ENCODE data around the gene COX17.

The COX17 gene

DNA sequence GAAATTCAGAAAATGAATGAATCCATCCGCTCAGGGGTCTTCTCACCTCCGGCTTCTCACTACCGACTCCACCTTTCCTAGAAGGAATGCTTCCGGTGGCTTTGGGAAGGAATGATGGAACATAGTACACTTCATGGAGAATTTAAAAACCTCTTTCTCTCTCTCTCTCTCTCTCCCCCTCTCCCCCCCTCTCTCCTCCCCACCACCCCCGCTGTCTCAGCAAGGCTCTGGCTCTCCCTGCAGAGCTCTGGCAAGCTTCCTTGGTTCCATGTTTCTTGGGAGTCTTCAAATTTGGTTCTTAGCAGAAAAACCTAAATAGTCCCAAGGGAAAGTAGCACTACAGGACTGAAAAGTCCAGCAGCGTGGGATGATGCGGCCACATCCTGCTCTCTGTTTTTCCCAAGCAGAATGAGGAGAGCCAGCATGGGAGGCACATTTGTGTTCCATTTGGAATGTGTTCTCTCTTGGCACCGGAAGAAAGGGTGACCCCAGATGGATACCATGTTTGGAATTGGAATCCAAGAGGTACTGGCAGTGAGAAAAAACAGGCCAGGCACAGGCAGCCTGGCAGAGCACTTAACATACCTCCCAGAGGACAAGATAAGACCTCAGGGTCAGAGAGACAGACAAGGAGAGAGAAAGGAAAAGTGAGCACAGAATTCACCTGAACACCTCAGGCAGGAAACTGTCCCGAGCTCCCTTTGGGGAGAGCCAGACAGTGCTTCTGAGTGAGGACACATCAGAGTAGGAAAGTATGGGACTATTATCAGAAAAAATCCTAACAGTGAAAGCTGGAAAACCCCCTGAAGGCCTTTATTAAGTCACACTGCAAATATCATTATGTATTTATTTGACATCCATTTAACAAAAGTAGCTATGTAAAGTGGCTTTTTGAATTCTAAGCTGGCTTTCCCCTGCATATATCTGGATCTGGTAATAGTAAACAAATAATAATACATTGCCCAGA is 16.4 kb downstream of the COX17 start, which contains the start of gene POPDC2:
Gene POPDC2 (minus strand): TSS at position 116 of the 967 bp plus-strand sequence. CDS start 166 bp downstream, outside the sequence.
- no peaks in the 10 kb centered on the region for H3K4me1 Mint-ChIP-seq
- peaks cover 6% of the 10 kb centered on the region for H3K36me3 Mint-ChIP-seq

DNA sequence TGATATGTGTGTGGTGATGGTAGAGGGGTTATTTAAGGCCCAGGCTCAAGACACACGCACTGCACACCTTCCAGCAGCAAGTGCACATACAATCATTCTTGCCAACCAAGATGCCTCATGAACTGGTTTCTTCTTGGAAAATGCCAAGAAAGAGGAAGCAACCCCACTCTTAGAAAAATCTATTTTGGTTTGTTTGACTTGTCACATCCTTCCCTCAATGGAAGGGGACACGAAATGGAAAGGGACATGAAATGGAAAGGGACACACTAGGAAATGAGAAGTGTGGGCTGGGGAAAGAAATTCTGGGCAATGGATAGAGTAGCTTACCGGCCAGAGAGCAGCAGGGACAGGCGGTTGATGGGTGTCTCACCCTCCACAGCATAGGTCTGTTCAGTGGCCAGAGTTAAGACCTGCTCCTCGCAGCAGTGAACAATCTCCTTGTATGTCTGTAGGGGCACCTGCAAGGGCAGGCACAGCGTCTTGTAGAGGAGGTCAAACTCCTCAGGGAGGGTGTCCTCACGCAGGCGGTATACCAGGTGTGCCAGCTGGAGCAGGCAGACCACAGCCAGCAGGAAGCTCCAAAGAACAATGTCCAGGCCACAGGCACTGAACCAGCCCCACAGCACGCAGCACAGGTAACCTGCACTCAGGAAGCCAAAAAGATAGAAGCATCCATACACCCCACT is 17.5 kb downstream of the COX17 start:
- H3K4me3 Mint-ChIP-seq: no peak overlapping the region
- H3K27me3 Mint-ChIP-seq: no peaks in the 10 kb centered on the region
- no peaks in the 10 kb centered on the region for H3K4me1 Mint-ChIP-seq
- no peak overlapping the region for H3K27ac Mint-ChIP-seq
- H3K9me3 Mint-ChIP-seq: no peaks in the 10 kb centered on the region
- peaks cover 6% of the 10 kb centered on the region for H3K36me3 Mint-ChIP-seq

More for the DNA sequence above, 16.4 kb downstream of the COX17 start, which contains the start of gene POPDC2:
- Mint-ChIP-seq H3K27ac (no peak within 1 kb of the TSS), H3K4me3 (no peak within 1 kb of the TSS), H3K9me3 (no peaks in the 10 kb centered on the region), H3K27me3 (no peaks in the 10 kb centered on the region)

DNA sequence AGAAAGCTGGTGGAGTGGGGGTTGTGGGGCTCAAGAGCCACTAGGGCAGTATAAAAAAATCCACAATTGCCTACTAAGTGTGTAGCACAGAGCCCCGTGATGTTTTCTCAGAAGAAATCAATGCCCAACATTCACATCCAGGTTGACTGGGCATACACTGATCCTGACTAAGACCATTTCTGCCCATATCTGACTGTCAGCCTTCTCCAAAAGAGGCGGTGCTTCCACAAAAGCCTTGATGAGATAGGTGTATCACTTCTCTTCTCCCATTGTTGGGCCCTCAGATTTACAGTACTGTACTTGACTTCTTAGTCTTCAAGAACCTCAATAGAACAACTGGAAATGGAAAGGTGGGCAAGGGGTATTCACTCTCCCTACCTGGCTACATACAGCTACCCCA is 18.2 kb downstream of the COX17 start:
- H3K27me3 Mint-ChIP-seq: no peaks in the 10 kb centered on the region
- no peaks in the 10 kb centered on the region for H3K4me1 Mint-ChIP-seq
- H3K4me3 Mint-ChIP-seq: no peak overlapping the region
- H3K27ac Mint-ChIP-seq: no peak overlapping the region
- peaks cover 6% of the 10 kb centered on the region for H3K36me3 Mint-ChIP-seq
- H3K9me3 Mint-ChIP-seq: no peaks in the 10 kb centered on the region

DNA sequence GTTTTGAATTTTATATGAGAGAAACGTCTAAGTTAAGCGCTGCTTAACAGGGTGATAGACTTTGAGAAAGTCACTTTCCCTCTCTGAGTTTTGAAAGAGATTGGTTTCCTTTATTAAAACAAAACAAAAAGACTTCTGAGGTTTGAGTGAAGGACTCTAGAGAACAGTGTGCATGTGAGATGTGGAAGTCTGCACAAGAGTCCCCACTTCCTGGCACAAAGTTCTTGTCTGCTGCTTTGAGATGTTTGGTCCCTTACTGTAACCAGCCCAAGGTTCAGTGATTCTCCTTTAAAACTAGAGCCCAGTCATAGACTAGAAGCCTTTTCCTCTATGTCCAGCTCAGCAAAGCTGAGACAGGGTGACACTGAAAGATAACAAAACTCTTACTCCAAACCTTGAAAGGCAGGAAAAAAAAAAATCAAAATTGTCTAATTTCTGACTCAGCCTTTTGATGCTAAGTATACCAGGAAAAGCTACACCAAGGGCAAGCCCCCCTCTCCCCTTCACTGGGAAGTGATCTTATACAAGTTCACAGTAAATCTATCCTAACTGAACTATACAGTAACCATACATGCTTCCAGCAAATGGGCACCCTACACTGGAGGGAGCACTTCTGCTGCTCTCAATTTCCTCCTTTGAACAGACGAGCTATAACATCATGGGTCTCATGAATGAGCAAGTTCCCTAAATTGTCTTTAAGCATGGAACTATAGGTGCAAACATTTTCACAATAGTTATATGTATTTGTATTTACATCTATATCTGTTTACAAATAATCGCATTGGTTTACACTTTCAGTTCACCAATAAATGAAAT is 19.1 kb downstream of the COX17 start:
- Mint-ChIP-seq H3K4me3 (no peak overlapping the region), H3K27ac (no peak overlapping the region), H3K36me3 (peaks cover 5% of the 10 kb centered on the region), H3K4me1 (no peaks in the 10 kb centered on the region), H3K27me3 (no peaks in the 10 kb centered on the region), H3K9me3 (no peaks in the 10 kb centered on the region)

DNA sequence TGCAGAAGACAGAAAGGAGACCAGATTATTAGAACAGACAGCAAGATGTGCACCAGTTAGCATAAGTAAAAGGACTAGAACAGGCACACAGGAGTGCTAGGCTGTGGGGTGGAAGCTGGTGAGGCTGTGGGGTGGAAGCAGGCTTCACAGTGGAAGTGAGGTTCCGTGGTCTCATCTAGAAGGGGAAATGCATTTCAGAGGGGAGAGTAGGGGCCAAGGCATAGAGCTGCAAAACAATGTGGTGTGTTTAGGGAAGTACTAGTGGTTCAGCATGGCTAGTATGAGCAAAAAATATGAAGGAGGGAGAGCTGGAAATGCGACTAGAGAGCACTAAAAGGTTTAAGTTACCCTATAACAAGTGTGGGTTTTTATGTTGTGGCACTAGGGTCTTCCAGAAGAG is 23.3 kb downstream of the COX17 start:
- H3K4me1 Mint-ChIP-seq: no peaks in the 10 kb centered on the region
- no peaks in the 10 kb centered on the region for H3K27me3 Mint-ChIP-seq
- H3K36me3 Mint-ChIP-seq: peaks cover 16% of the 10 kb centered on the region
- no peak overlapping the region for H3K4me3 Mint-ChIP-seq
- no peak overlapping the region for H3K27ac Mint-ChIP-seq
- no peaks in the 10 kb centered on the region for H3K9me3 Mint-ChIP-seq

DNA sequence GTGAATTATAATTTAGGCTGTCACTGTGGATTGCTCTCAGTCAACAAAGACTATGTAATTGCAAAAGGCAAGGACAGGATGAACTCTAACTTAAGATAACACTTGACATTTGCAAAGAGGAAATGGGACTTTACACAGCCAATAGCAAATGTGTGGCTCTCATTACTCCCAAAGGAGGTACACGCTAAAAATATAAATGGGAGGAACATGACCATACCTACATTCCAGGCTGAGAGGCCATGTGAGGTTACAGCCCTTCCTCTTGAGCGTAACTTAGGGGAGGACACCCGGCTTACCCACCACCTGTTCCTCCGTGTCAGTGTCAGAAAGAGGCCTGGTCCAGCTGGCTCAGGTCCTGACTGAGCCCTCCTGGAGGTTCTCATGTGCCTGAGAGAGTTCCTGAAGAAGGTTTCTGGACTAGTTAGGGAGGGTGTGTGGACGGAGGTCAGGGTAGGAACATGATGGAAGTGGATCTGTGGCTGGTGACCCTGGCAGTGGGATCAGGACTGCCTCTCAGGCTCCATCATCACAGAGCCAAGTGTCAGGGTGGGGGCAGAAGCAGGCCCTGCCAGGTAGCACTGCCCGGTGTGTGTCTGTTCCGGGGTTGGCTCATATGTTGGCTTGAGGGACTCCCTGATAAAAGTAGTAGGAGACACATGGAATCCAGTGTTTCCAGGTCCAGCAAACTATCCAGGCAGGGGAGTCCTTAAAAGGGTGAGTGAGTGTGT is 24.7 kb downstream of the COX17 start:
- Mint-ChIP-seq H3K9me3 (no peaks in the 10 kb centered on the region), H3K27me3 (no peaks in the 10 kb centered on the region), H3K4me3 (no peak overlapping the region), H3K27ac (no peak overlapping the region), H3K4me1 (no peaks in the 10 kb centered on the region), H3K36me3 (peaks cover 18% of the 10 kb centered on the region)

DNA sequence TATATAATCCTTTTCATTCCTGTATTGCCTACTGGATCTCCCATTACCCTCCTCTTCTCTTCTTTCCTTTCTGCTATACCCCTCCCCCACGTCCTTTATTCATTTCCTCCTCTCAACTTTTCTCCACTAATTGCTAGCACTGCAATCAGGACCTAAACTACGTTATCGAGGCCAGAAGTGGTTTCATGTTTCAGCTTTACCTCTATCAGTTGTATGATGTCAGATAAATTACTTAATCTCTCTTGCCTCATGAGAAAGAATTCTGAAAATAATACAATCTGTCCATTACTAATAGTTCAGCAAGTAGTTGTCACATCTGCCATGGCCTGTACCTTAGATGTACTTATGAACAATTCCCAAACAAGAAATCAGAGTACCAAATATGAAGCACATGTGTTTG is 27.4 kb downstream of the COX17 start:
- no peak overlapping the region for H3K27ac Mint-ChIP-seq
- H3K9me3 Mint-ChIP-seq: no peaks in the 10 kb centered on the region
- peaks cover 23% of the 10 kb centered on the region for H3K36me3 Mint-ChIP-seq
- H3K27me3 Mint-ChIP-seq: no peaks in the 10 kb centered on the region
- H3K4me3 Mint-ChIP-seq: no peak overlapping the region
- H3K4me1 Mint-ChIP-seq: no peaks in the 10 kb centered on the region

DNA sequence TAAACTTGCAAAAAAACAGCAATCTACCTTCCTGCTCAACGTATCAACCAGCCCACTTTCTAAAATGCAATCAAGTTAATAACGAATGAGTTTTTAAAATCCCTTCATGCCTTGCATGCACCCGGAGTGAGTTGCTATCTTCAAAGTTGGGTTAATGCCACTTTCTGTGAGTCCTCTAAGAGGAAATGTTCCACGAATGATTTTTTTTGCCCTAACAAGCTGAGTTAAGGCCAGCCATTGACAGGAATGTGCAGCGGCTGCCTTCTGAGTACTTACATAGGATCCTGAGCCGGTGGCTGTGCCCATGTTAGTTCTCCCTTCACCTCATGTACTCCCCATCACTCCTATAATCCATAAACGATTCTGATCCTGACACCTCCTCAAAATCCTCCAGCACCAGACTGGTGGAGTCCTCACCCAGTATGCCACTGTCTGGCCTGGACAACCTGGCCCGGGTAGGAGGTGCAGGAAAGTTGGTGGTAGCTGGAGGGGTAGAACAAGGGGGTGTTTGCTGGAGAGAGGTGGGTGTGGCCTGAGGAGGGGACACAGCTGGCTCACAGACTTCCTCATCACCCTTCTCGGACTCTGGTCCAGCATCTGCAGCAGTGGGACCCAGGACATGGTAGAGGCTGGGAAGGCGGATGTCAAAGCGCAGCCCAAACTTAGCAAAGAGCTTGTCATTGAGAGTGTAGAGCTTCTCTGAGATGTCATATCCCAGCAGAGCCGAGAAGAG is 29.2 kb downstream of the COX17 start:
- Mint-ChIP-seq H3K27ac (no peak overlapping the region), H3K4me1 (no peaks in the 10 kb centered on the region), H3K27me3 (no peaks in the 10 kb centered on the region), H3K36me3 (peaks cover 21% of the 10 kb centered on the region), H3K9me3 (no peaks in the 10 kb centered on the region), H3K4me3 (no peak overlapping the region)

DNA sequence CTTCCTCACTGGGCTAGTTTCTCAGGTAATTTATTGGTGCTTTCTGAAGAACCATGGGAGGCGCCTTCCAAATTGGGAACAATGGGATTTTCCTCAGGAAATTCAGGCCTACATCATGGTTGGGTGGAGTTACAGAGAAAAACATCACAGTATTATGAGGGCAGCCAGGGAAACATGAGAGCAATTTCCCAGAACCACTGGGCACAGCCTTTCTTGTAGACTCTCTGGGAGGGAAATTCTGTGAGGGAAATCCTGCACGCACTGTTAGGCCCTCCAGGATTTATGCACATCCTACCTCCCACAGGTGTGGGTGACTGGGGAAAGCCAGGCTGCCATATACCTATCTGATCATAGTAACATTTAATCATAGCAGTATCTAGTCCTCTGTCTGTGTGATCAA is 30.0 kb downstream of the COX17 start:
- H3K27ac Mint-ChIP-seq: no peak overlapping the region
- H3K4me1 Mint-ChIP-seq: no peaks in the 10 kb centered on the region
- no peak overlapping the region for H3K4me3 Mint-ChIP-seq
- no peaks in the 10 kb centered on the region for H3K9me3 Mint-ChIP-seq
- peaks cover 19% of the 10 kb centered on the region for H3K36me3 Mint-ChIP-seq
- H3K27me3 Mint-ChIP-seq: no peaks in the 10 kb centered on the region

DNA sequence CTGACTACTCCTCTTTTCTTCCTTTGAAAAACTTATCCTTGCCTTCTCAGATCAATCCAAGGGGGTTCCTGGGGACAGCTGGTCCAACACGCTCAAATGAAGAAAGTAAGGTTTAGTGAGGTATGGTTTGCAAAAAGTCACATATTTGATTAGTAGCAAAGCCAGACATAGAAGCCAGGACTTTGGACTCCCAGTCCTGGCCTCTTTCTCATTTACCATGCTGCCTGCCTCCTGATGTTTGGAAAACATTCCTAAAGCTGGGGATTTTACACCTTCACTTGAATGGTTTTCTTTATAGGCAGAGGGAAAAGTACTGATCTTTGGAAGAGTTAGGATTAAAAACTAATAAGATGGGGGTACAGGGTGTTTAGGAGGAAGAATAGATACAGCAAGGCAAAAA is 31.4 kb downstream of the COX17 start:
- Mint-ChIP-seq H3K9me3 (no peaks in the 10 kb centered on the region), H3K36me3 (peaks cover 24% of the 10 kb centered on the region), H3K4me3 (no peak overlapping the region), H3K4me1 (no peaks in the 10 kb centered on the region), H3K27me3 (no peaks in the 10 kb centered on the region), H3K27ac (no peak overlapping the region)

DNA sequence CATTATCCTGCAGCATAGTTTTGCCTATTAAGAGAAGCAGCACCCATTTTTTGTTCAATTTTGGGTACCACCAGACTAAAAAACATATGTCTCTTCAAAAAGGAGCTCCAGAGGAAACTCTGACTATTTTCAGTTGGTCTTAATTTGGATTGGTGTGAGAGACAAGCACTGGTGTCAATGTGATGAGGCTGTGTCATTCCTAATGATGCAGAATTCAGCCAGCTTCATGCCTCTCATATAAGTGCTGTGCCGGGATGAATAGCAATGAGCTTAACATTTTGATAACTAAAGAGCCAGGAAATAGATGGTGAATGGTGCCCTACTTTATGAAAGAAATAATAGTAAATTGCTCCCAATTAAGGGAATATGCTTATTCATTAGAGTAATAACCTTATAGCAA is 32.7 kb downstream of the COX17 start:
- Mint-ChIP-seq H3K4me3 (no peak overlapping the region), H3K36me3 (peaks cover 26% of the 10 kb centered on the region), H3K4me1 (peaks cover 5% of the 10 kb centered on the region)

DNA sequence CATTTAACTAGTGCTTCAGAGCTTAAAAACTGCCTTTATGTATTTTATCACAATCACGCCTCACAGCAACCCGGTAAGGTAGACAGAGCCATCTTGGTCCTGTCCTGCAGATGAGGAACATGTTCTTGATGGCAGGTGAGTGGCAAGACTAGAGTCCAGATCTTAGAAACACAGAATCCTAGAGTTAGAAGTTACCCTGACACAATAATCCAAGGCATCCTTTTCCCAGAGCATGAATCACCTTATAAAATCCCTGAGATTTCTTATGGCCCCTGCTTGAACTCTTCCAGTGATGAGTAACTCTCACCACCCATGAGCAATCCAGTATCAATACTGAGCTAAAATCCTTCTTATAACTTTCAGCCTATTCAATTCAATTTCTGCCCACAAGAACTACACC is 33.7 kb downstream of the COX17 start:
- Mint-ChIP-seq H3K4me1 (peaks cover 13% of the 10 kb centered on the region), H3K36me3 (peaks cover 23% of the 10 kb centered on the region), H3K4me3 (no peak overlapping the region), H3K27ac (no peak overlapping the region), H3K9me3 (no peaks in the 10 kb centered on the region), H3K27me3 (no peaks in the 10 kb centered on the region)

More for the DNA sequence above, 32.7 kb downstream of the COX17 start:
- no peak overlapping the region for H3K27ac Mint-ChIP-seq
- no peaks in the 10 kb centered on the region for H3K27me3 Mint-ChIP-seq
- H3K9me3 Mint-ChIP-seq: no peaks in the 10 kb centered on the region

DNA sequence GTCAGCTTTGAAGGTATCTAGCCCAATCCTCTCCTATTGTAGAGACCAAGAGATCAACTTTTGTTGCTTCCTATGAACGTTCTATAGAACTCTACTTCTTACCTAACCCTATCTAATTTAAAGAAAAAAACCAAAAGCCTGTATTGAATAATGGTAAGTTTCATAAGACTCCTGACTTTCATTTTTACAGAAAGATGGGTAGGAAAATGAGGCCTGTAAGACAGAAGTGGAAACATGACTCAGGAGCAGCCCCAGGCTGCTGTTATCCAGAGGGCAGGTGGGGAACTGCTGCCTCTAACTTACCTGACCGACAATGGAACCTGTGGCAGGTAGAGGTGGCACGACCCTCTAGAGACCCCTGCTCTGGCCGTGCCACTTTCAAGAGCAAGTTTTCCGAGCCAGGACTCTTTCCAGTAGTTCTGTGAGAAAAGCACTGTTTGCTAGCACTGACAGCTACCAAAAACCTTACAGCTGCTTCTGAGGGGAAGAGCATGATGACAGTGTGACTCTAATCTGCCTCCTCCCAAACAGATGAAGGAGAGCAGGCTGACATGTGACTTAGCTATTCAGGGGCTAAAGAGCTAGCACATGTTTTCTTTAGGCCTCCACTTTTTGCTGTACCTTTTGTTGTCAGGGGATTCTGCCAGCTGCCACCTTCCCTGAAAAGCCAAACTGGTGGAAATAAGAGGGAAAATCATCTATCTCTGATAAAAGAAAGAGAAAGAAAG is 34.3 kb downstream of the COX17 start:
- H3K27me3 Mint-ChIP-seq: no peaks in the 10 kb centered on the region
- H3K9me3 Mint-ChIP-seq: no peaks in the 10 kb centered on the region
- H3K4me1 Mint-ChIP-seq: peaks cover 19% of the 10 kb centered on the region
- H3K36me3 Mint-ChIP-seq: peaks cover 20% of the 10 kb centered on the region
- H3K4me3 Mint-ChIP-seq: no peak overlapping the region
- H3K27ac Mint-ChIP-seq: no peak overlapping the region

DNA sequence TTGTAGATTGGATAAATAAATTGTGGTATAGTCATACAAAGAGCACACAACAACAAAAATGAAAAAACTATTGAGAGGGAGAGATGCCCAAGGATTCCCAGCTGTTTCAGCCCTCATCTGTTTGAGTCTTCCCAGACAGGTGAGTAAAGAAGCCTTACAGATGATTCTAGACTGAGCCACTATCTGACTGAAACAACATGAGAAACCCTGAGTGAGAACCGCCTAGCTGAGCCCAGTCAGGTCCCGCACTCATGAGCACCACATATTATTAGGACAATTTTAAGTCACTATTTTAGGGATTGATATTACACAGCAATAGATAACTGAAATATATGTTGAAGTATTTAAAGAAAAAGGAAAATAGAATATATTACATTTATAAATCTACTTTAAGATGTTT is 35.8 kb downstream of the COX17 start:
- Mint-ChIP-seq H3K4me3 (no peak overlapping the region), H3K9me3 (no peaks in the 10 kb centered on the region), H3K36me3 (peaks cover 21% of the 10 kb centered on the region), H3K4me1 (peaks cover 22% of the 10 kb centered on the region), H3K27me3 (no peaks in the 10 kb centered on the region), H3K27ac (no peak overlapping the region)
